Mesendoderm (in vitro differentiated cells): ENCODE measurements around the gene NFIA.

Experiments used
- DNase-seq: peaks from one replicate; pipeline ENCODE4 v3.0.0; 2013
- H2AK5ac ChIP-seq: 2 replicates; pipeline ENCODE4 v1.6.1; 2013; ENCODE audit warnings: low read length, inconsistent platforms
- H2BK120ac ChIP-seq: 2 replicates; pipeline ENCODE4 v1.6.1; 2013; ENCODE audit warnings: low read depth, mild to moderate bottlenecking, low read length, moderate library complexity, mixed read lengths
- H2BK15ac ChIP-seq: replicated peaks from 2 replicates; pipeline ENCODE4 v1.6.1; 2013; ENCODE audit warnings: low read depth, mild to moderate bottlenecking, moderate library complexity
- H2BK5ac ChIP-seq: 2 replicates; pipeline ENCODE4 v1.6.1; 2013; ENCODE audit warnings: low read length, inconsistent platforms
- H3K18ac ChIP-seq: 2 replicates; pipeline ENCODE4 v1.6.1; 2013; ENCODE audit warnings: mild to moderate bottlenecking, low read length, mixed read lengths
- H3K23ac ChIP-seq: one replicate; pipeline ENCODE4 v1.6.1; 2013; ENCODE audit warnings: low read length
- H3K27ac ChIP-seq: 2 replicates; pipeline ENCODE4 v1.5.1; 2013; ENCODE audit warnings: low read depth, mild to moderate bottlenecking, inconsistent platforms, low read length, moderate library complexity
- H3K27me3 ChIP-seq: 2 replicates; pipeline ENCODE4 v1.6.1; 2013; ENCODE audit warnings: low read length, control low read depth, mild to moderate bottlenecking, inconsistent platforms; ENCODE audit not compliant: insufficient read depth, poor library complexity
- H3K36me3 ChIP-seq: 2 replicates; pipeline ENCODE4 v1.6.1; 2013; ENCODE audit warnings: low read length, inconsistent platforms; ENCODE audit not compliant: control insufficient read depth, insufficient read depth
- H3K4ac ChIP-seq: one replicate; pipeline ENCODE4 v1.6.1; 2013; ENCODE audit warnings: low read depth, mild to moderate bottlenecking, low read length, moderate library complexity
- H3K4me1 ChIP-seq: 2 replicates; pipeline ENCODE4 v1.6.1; 2013; ENCODE audit warnings: low read depth, low read length, inconsistent platforms; ENCODE audit not compliant: control insufficient read depth
- H3K4me2 ChIP-seq: 2 replicates; pipeline ENCODE4 v1.6.1; 2013; ENCODE audit warnings: low read length
- H3K4me3 ChIP-seq: 2 replicates; pipeline ENCODE4 v1.5.1; 2013; ENCODE audit warnings: mild to moderate bottlenecking, low read length
- H3K56ac ChIP-seq: one replicate; pipeline ENCODE4 v1.6.1; 2013; ENCODE audit warnings: low read length
- H3K79me1 ChIP-seq: 2 replicates; pipeline ENCODE4 v1.6.1; 2013; ENCODE audit warnings: low read length, inconsistent platforms
- H3K79me2 ChIP-seq: 2 replicates; pipeline ENCODE4 v1.6.1; 2013; ENCODE audit warnings: mild to moderate bottlenecking, low read length; ENCODE audit not compliant: control insufficient read depth, insufficient read depth
- H3K9ac ChIP-seq: 2 replicates; pipeline ENCODE4 v1.6.1; 2013; ENCODE audit warnings: low read length, inconsistent platforms
- H4K5ac ChIP-seq: one replicate; pipeline ENCODE4 v1.6.1; 2013; ENCODE audit warnings: low read length
- H4K8ac ChIP-seq: one replicate; pipeline ENCODE4 v1.6.1; 2013; ENCODE audit warnings: low read depth, mild to moderate bottlenecking, control low read depth, low read length, moderate library complexity
- WGBS: extraction: QIAGEN DNeasy Blood & Tissue Kit; methylation state at CpG from one replicate; pipeline ENCODE4 v1.1.7; 2013; ENCODE audit warnings: low lambda C conversion rate, missing lambda C conversion rate; ENCODE audit not compliant: insufficient coverage; ENCODE audit errors: extremely low coverage; 5-methylcytosine and 5-hydroxymethylcytosine counted together

The NFIA gene

DNA sequence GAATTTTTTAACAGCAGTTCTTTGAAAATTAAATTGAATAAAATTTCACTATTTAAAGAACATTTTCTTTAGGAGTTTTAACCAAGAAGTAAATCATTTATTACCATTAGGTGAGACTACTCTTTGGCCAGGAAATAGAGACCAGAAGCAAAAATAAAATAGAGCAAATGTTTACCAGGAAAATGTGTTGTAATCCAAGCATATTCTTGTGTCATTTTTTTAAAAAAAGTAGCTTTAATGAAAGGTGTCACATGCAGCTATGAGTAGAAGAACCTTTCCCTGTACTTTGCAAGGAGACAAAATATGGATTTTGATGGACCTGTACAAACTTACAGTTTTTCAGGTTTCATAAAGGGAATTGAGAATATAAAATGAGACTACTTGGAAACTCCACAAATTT lies 140.8 kb downstream of the NFIA start:
- no peak overlapping the region for H2BK120ac ChIP-seq
- no peak overlapping the region for H2BK5ac ChIP-seq
- no peak overlapping the region for H3K27ac ChIP-seq
- no peak for DNase-seq
- H3K18ac ChIP-seq: no peak overlapping the region
- no peak overlapping the region for H4K5ac ChIP-seq
- no peaks in the 10 kb centered on the region for H3K79me2 ChIP-seq
- H3K79me1 ChIP-seq: no peaks in the 10 kb centered on the region
- H3K4ac ChIP-seq: no peak overlapping the region
- no peaks in the 10 kb centered on the region for H3K36me3 ChIP-seq
- H3K4me2 ChIP-seq: no peak overlapping the region
- no peak overlapping the region for H2BK15ac ChIP-seq
- no peak overlapping the region for H2AK5ac ChIP-seq
- H3K9ac ChIP-seq: no peak overlapping the region
- no peaks in the 10 kb centered on the region for H3K27me3 ChIP-seq
- H3K56ac ChIP-seq: no peak overlapping the region
- H3K23ac ChIP-seq: no peak overlapping the region
- no peaks in the 10 kb centered on the region for H3K4me1 ChIP-seq
- no peak overlapping the region for H3K4me3 ChIP-seq
- H4K8ac ChIP-seq: no peak overlapping the region

DNA sequence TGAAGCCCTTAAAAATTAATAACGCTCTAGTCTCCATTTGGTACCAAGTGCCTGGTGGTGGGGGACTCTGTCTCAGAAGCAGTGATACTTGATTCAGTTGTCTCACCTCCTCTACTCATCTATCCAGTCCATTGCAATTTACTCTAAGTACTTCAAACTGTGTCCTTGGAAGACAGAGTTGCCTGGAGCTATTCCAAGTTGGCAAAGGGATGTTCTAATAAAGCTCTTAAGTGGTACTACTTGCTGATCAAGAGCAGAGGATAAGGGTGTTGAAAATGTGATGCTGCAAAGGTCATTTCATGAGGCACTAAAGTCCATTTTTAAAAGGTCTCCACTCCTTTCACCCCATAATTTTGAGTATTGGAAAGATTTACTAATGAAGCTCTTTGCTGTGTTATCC lies 142.2 kb downstream of the NFIA start:
- H3K27ac ChIP-seq: no peak overlapping the region
- no CpG with 5 or more reads among the region's 1 CpG for WGBS
- no peaks in the 10 kb centered on the region for H3K79me1 ChIP-seq
- no peaks in the 10 kb centered on the region for H3K36me3 ChIP-seq
- H2BK5ac ChIP-seq: no peak overlapping the region
- DNase-seq: no peak
- no peak overlapping the region for H3K4me3 ChIP-seq
- no peak overlapping the region for H4K8ac ChIP-seq
- no peak overlapping the region for H3K56ac ChIP-seq
- H3K27me3 ChIP-seq: no peaks in the 10 kb centered on the region
- no peak overlapping the region for H3K4me2 ChIP-seq
- no peak overlapping the region for H3K9ac ChIP-seq
- H3K4ac ChIP-seq: no peak overlapping the region
- no peak overlapping the region for H3K23ac ChIP-seq
- no peak overlapping the region for H2BK15ac ChIP-seq
- no peaks in the 10 kb centered on the region for H3K79me2 ChIP-seq
- no peak overlapping the region for H2AK5ac ChIP-seq
- no peaks in the 10 kb centered on the region for H3K4me1 ChIP-seq
- H3K18ac ChIP-seq: no peak overlapping the region
- no peak overlapping the region for H2BK120ac ChIP-seq
- H4K5ac ChIP-seq: no peak overlapping the region

DNA sequence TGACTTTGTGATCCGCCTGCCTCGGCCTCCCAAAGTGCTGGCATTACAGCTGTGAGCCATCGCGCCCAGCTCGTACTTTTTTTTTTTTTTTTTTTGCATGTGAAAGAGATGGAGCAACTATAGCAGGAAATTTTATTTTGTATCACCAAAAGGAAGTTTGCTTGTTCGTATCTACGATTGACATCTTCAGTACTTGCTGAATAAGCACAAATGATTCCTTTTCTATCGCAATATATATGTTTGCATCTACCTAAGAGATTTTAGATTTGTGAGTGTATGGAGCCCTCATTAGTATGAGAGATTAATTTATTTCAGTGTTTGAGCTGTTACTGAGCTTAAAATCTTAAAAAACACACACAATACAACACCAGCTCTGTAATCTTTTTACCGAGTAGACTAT lies 143.1 kb downstream of the NFIA start:
- H3K23ac ChIP-seq: no peak overlapping the region
- no peak overlapping the region for H4K8ac ChIP-seq
- H2BK5ac ChIP-seq: no peak overlapping the region
- no peaks in the 10 kb centered on the region for H3K27me3 ChIP-seq
- H2BK15ac ChIP-seq: no peak overlapping the region
- H2BK120ac ChIP-seq: no peak overlapping the region
- no peak overlapping the region for H3K9ac ChIP-seq
- no CpG with 5 or more reads among the region's 9 CpGs for WGBS
- H3K27ac ChIP-seq: no peak overlapping the region
- H3K4ac ChIP-seq: no peak overlapping the region
- no peak overlapping the region for H2AK5ac ChIP-seq
- H3K56ac ChIP-seq: no peak overlapping the region
- DNase-seq: no peak
- no peak overlapping the region for H4K5ac ChIP-seq
- H3K79me2 ChIP-seq: no peaks in the 10 kb centered on the region
- H3K4me3 ChIP-seq: no peak overlapping the region
- no peaks in the 10 kb centered on the region for H3K79me1 ChIP-seq
- H3K18ac ChIP-seq: no peak overlapping the region
- H3K4me2 ChIP-seq: no peak overlapping the region
- no peaks in the 10 kb centered on the region for H3K4me1 ChIP-seq
- no peaks in the 10 kb centered on the region for H3K36me3 ChIP-seq

DNA sequence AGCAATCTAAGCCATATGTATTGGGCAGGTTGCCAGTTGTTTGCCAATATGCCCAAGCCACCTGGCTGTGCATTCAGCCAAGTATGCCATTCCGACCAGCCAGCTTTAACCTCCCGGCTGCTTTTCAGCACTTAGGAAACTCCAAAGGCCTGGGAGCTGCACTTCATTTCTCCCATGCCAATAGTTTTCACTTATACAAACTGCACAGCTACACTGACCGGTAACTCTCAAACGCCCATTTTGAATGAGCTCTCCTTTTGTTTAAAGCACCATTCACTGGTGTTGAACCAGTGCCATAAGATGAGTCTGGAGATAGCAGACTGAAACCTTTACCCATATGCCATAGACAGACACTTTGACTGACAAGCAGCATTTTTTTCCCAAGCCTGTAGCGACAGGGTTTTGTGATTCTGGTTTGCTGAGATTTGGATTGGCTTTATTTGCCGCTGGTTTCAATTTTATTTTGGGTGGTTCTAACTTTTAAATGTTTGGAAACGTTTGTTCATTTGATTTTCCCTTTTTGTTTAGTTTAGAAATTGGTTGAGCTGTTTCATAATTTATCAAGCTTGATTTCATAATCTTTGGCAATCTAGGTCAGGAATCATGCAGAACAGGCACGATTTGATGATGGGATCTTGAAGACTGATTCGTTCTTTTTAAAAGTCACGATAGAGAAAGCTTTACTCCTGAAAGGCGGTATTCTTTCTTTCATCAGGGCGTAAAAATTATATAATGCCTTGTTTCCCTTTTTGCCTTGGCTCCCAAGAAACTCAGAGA lies 144.6 kb downstream of the NFIA start:
- Histone ChIP-seq H3K18ac (no peak overlapping the region), H3K79me2 (no peaks in the 10 kb centered on the region), H3K4me1 (no peaks in the 10 kb centered on the region), H3K4me3 (no peak overlapping the region), H3K27me3 (no peaks in the 10 kb centered on the region), H3K79me1 (no peaks in the 10 kb centered on the region), H3K27ac (no peak overlapping the region), H3K9ac (no peak overlapping the region), H3K23ac (no peak overlapping the region), H4K5ac (no peak overlapping the region), H2AK5ac (no peak overlapping the region), H3K36me3 (no peaks in the 10 kb centered on the region), H3K56ac (no peak overlapping the region), H2BK15ac (no peak overlapping the region), H2BK5ac (no peak overlapping the region), H4K8ac (no peak overlapping the region), H2BK120ac (no peak overlapping the region), H3K4ac (no peak overlapping the region), H3K4me2 (no peak overlapping the region)
- WGBS: no CpG with 5 or more reads among the region's 12 CpGs
- no peak for DNase-seq

DNA sequence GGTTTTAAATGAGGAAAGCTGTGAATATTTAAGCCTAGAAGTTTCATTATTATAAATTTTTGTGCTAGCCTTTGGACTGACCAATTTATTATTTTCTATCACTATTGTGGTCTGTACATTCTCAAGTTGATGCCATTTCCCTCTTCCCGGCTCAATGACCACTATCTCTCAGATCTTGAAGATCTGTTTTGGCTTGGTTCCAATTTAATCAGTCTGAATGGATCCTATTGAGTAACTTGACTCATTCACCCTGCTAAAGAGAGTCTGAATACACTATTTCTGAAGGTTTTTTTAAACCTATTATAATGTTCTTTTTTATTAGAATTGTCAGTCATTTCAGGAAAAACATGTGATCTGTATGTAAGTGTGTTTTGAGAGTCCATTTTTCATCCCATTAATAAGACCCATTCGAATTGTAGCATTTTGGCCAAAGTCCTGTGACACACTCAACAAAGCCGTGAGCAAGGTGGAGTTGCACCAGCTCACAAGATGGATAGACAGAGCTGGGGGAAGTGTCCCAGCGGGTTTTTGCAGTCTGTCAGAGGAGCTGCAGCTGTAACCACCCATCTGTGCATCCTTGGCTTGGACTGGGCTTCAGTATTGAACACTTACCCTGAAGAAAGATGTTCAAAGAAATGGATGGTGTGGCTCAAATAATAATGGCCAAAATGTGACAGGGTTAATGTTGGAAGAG lies 145.6 kb downstream of the NFIA start:
- no peak for DNase-seq
- no peak overlapping the region for H3K4me3 ChIP-seq
- H2BK5ac ChIP-seq: no peak overlapping the region
- no peak overlapping the region for H4K8ac ChIP-seq
- H3K27ac ChIP-seq: no peak overlapping the region
- no peak overlapping the region for H3K9ac ChIP-seq
- no peak overlapping the region for H4K5ac ChIP-seq
- H3K79me1 ChIP-seq: no peaks in the 10 kb centered on the region
- no peak overlapping the region for H3K4me2 ChIP-seq
- no peaks in the 10 kb centered on the region for H3K79me2 ChIP-seq
- no peak overlapping the region for H2BK120ac ChIP-seq
- H3K36me3 ChIP-seq: no peaks in the 10 kb centered on the region
- H2AK5ac ChIP-seq: no peak overlapping the region
- no peak overlapping the region for H3K4ac ChIP-seq
- H3K27me3 ChIP-seq: no peaks in the 10 kb centered on the region
- H3K18ac ChIP-seq: no peak overlapping the region
- H3K23ac ChIP-seq: no peak overlapping the region
- H2BK15ac ChIP-seq: no peak overlapping the region
- no peak overlapping the region for H3K56ac ChIP-seq
- H3K4me1 ChIP-seq: no peaks in the 10 kb centered on the region
- no CpG with 5 or more reads among the region's 4 CpGs for WGBS

DNA sequence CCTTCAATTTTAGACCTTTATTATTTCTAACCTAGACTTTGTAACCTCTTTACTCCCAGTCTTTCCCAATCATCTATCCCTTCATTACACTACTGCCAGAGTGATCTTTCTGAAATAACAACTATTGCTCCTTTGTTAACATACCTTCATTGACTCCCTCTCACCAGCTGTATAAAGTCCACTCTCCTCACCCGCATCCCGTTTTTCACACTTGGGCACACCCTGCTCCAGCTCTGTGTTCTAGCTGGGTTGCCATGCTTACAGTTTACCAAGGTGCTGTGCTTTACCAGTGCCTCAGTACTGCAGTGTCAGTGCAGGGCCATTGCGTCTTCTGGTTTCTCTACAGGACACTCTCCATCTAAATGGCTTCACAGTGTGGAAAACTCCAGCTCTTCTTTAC lies 148.2 kb downstream of the NFIA start:
- H3K4me2 ChIP-seq: no peak overlapping the region
- H3K4me1 ChIP-seq: no peaks in the 10 kb centered on the region
- WGBS: no CpG with 5 or more reads among the region's 3 CpGs
- no peak overlapping the region for H2AK5ac ChIP-seq
- H3K36me3 ChIP-seq: no peaks in the 10 kb centered on the region
- no peak overlapping the region for H3K56ac ChIP-seq
- H4K5ac ChIP-seq: no peak overlapping the region
- H3K23ac ChIP-seq: no peak overlapping the region
- DNase-seq: no peak
- H2BK15ac ChIP-seq: no peak overlapping the region
- no peak overlapping the region for H3K4ac ChIP-seq
- H3K9ac ChIP-seq: no peak overlapping the region
- no peak overlapping the region for H2BK5ac ChIP-seq
- H3K79me1 ChIP-seq: no peaks in the 10 kb centered on the region
- no peaks in the 10 kb centered on the region for H3K27me3 ChIP-seq
- no peak overlapping the region for H4K8ac ChIP-seq
- no peak overlapping the region for H2BK120ac ChIP-seq
- H3K27ac ChIP-seq: no peak overlapping the region
- H3K4me3 ChIP-seq: no peak overlapping the region
- no peaks in the 10 kb centered on the region for H3K79me2 ChIP-seq
- H3K18ac ChIP-seq: no peak overlapping the region
